Measurements from ENCODE around the gene RBFOX2.

DNA sequence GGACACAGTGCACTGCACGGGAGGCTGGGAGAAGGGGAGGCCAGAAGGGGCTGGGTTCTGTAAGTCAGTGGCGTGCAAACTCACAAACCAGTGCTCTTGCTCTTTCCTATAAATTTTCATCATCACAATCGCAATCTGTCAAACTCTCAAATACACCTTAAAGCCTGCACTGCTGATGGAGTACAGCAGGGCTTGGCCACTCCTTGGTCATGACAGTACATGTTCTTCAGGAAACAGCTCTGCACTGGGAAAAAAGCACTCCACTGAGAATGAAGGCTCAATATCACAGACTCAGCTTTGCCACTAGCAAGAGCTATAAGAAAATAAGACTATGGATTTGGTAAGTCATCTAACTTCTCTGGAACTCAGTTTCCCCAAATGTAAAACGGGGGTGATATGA, 111.0 kb downstream of the RBFOX2 start:
- TF ChIP-seq, protein P1, sequence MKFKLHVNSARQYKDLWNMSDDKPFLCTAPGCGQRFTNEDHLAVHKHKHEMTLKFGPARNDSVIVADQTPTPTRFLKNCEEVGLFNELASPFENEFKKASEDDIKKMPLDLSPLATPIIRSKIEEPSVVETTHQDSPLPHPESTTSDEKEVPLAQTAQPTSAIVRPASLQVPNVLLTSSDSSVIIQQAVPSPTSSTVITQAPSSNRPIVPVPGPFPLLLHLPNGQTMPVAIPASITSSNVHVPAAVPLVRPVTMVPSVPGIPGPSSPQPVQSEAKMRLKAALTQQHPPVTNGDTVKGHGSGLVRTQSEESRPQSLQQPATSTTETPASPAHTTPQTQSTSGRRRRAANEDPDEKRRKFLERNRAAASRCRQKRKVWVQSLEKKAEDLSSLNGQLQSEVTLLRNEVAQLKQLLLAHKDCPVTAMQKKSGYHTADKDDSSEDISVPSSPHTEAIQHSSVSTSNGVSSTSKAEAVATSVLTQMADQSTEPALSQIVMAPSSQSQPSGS (IDR thresholded peaks at IDR 0.05; ENCODE audit: low read length) = no peak
- TF ChIP-seq, protein P2, sequence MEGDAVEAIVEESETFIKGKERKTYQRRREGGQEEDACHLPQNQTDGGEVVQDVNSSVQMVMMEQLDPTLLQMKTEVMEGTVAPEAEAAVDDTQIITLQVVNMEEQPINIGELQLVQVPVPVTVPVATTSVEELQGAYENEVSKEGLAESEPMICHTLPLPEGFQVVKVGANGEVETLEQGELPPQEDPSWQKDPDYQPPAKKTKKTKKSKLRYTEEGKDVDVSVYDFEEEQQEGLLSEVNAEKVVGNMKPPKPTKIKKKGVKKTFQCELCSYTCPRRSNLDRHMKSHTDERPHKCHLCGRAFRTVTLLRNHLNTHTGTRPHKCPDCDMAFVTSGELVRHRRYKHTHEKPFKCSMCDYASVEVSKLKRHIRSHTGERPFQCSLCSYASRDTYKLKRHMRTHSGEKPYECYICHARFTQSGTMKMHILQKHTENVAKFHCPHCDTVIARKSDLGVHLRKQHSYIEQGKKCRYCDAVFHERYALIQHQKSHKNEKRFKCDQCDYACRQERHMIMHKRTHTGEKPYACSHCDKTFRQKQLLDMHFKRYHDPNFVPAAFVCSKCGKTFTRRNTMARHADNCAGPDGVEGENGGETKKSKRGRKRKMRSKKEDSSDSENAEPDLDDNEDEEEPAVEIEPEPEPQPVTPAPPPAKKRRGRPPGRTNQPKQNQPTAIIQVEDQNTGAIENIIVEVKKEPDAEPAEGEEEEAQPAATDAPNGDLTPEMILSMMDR (IDR thresholded peaks at IDR 0.05; ENCODE audit: control extremely low read depth in 1 of 3, insufficient read depth in 1 of 3, low read depth in 1 of 3, low read length in 3 of 3) = no peak
- no peak for TF ChIP-seq HDAC2 (IDR thresholded peaks at IDR 0.05; ENCODE audit: borderline replicate concordance in 1 of 2, low read depth in 2 of 2, low read length in 2 of 2)
- no peak for TF ChIP-seq GABPA (IDR thresholded peaks at IDR 0.05; ENCODE audit: borderline replicate concordance, insufficient read depth, low read length)
- TF ChIP-seq EZH2 (IDR thresholded peaks at IDR 0.05; ENCODE audit: low read depth, low read length, severe bottlenecking) = no peak
- no peak for TF ChIP-seq KDM5A (IDR thresholded peaks at IDR 0.05; ENCODE audit: low read length)
- no peak for TF ChIP-seq TCF12 (IDR thresholded peaks at IDR 0.05; ENCODE audit: low read depth, low read length)

All from H1 (cell line).